Central memory CD8-positive, alpha-beta T cell (primary cell): ENCODE results near the gene TTPAL.

ENCODE experiments used
- ATAC-seq: fragments of 150-1000 bp; cut with Tn5 transposase; replicated peaks from 2 replicates; pipeline ENCODE4 v1.10.0; 2022; ENCODE audit warnings: mild to moderate bottlenecking, moderate FRiP score, moderate number of reproducible peaks; ENCODE audit not compliant: poor library complexity, severe bottlenecking; ENCODE audit errors: extremely low read depth
- DNase-seq, 2 donors: peaks; one replicate each; pipeline ENCODE4 v3.0.0; 2021; ENCODE audit warnings: low spot score in 2 of 2
- H3K27ac Mint-ChIP-seq: one replicate; pipeline ENCODE4 v1.8.0; 2022; ENCODE audit warnings: low read depth, mild to moderate bottlenecking, moderate library complexity, mixed read lengths
- H3K27me3 Mint-ChIP-seq: one replicate; pipeline ENCODE4 v1.8.0; 2022; ENCODE audit warnings: mixed read lengths
- H3K36me3 Mint-ChIP-seq: one replicate; pipeline ENCODE4 v1.8.0; 2022; ENCODE audit warnings: mild to moderate bottlenecking, moderate library complexity, mixed read lengths; ENCODE audit not compliant: insufficient read depth
- H3K4me1 Mint-ChIP-seq: one replicate; pipeline ENCODE4 v1.8.0; 2022; ENCODE audit warnings: mixed read lengths
- H3K4me3 Mint-ChIP-seq: one replicate; pipeline ENCODE4 v1.8.0; 2022; ENCODE audit warnings: mild to moderate bottlenecking, moderate library complexity, mixed read lengths
- H3K9me3 Mint-ChIP-seq: one replicate; pipeline ENCODE4 v1.8.0; 2022; ENCODE audit warnings: mixed read lengths

Gene TTPAL

GRCh38 chr20:44432618-44433577, 42.8 kb upstream of the TTPAL start:
- no peak overlapping the region for H3K4me3 Mint-ChIP-seq
- H3K9me3 Mint-ChIP-seq = no peaks in the 10 kb centered on the region

GRCh38 chr20:44433751-44434538, 41.7 kb upstream of the TTPAL start:
- no peaks in the 10 kb centered on the region for H3K4me1 Mint-ChIP-seq
- DNase-seq = no peak
- no peak overlapping the region for H3K27ac Mint-ChIP-seq
- H3K4me3 Mint-ChIP-seq = no peak overlapping the region
- H3K36me3 Mint-ChIP-seq = no peaks in the 10 kb centered on the region
- no peaks in the 10 kb centered on the region for H3K9me3 Mint-ChIP-seq
- ATAC-seq = no peak
- H3K27me3 Mint-ChIP-seq = peaks cover 18% of the 10 kb centered on the region

More at GRCh38 chr20:44432618-44433577, 42.8 kb upstream of the TTPAL start:
- Mint-ChIP-seq H3K27ac (no peak overlapping the region), H3K27me3 (peaks cover 17% of the 10 kb centered on the region), H3K36me3 (no peaks in the 10 kb centered on the region), H3K4me1 (no peaks in the 10 kb centered on the region)
- ATAC-seq (no peak), DNase-seq (no peak)

- no peak overlapping the region for H3K4me3 Mint-ChIP-seq
- DNase-seq (no peak), ATAC-seq (no peak)
- no peaks in the 10 kb centered on the region for H3K4me1 Mint-ChIP-seq
- H3K27me3 Mint-ChIP-seq = peaks cover 28% of the 10 kb centered on the region
- no peak overlapping the region for H3K27ac Mint-ChIP-seq
- H3K9me3 Mint-ChIP-seq = no peaks in the 10 kb centered on the region
- no peaks in the 10 kb centered on the region for H3K36me3 Mint-ChIP-seq
Observed at GRCh38 chr20:44435630-44436335, 39.9 kb upstream of the TTPAL start.

GRCh38 chr20:44436393-44436792, 39.3 kb upstream of the TTPAL start:
- Mint-ChIP-seq H3K27ac (no peak overlapping the region), H3K9me3 (no peaks in the 10 kb centered on the region)

GRCh38 chr20:44437497-44437896, 38.2 kb upstream of the TTPAL start:
- no peak overlapping the region for H3K27ac Mint-ChIP-seq
- DNase-seq (no peak), ATAC-seq (no peak)
- no peaks in the 10 kb centered on the region for H3K9me3 Mint-ChIP-seq
- H3K4me3 Mint-ChIP-seq = no peak overlapping the region
- no peaks in the 10 kb centered on the region for H3K36me3 Mint-ChIP-seq
- H3K4me1 Mint-ChIP-seq = no peaks in the 10 kb centered on the region
- peaks cover 32% of the 10 kb centered on the region for H3K27me3 Mint-ChIP-seq

More at GRCh38 chr20:44436393-44436792, 39.3 kb upstream of the TTPAL start:
- Mint-ChIP-seq H3K4me3 (no peak overlapping the region), H3K36me3 (no peaks in the 10 kb centered on the region), H3K4me1 (no peaks in the 10 kb centered on the region), H3K27me3 (peaks cover 32% of the 10 kb centered on the region)
- no peak for ATAC-seq
- DNase-seq = no peak

- DNase-seq (no peak), ATAC-seq (no peak)
- Mint-ChIP-seq H3K27ac (no peak overlapping the region), H3K36me3 (no peaks in the 10 kb centered on the region), H3K27me3 (peaks cover 35% of the 10 kb centered on the region), H3K4me1 (no peaks in the 10 kb centered on the region), H3K4me3 (no peak overlapping the region), H3K9me3 (no peaks in the 10 kb centered on the region)
Observed at GRCh38 chr20:44438782-44439181, 36.9 kb upstream of the TTPAL start.

GRCh38 chr20:44439318-44439717, 36.4 kb upstream of the TTPAL start:
- Mint-ChIP-seq H3K4me1 (no peaks in the 10 kb centered on the region), H3K4me3 (no peak overlapping the region), H3K36me3 (no peaks in the 10 kb centered on the region), H3K27ac (no peak overlapping the region), H3K9me3 (no peaks in the 10 kb centered on the region), H3K27me3 (peaks cover 35% of the 10 kb centered on the region)
- ATAC-seq (no peak), DNase-seq (no peak)

GRCh38 chr20:44442298-44443070, 33.2 kb upstream of the TTPAL start:
- DNase-seq = no peak
- Mint-ChIP-seq H3K36me3 (no peaks in the 10 kb centered on the region), H3K27me3 (peaks cover 46% of the 10 kb centered on the region)

GRCh38 chr20:44445742-44446710, 29.6 kb upstream of the TTPAL start:
- Mint-ChIP-seq H3K27me3 (peaks cover 28% of the 10 kb centered on the region), H3K36me3 (no peaks in the 10 kb centered on the region), H3K4me3 (no peak overlapping the region), H3K4me1 (no peaks in the 10 kb centered on the region), H3K27ac (no peak overlapping the region), H3K9me3 (no peaks in the 10 kb centered on the region)
- DNase-seq (no peak), ATAC-seq (no peak)

More at GRCh38 chr20:44442298-44443070, 33.2 kb upstream of the TTPAL start:
- Mint-ChIP-seq H3K27ac (no peak overlapping the region), H3K9me3 (no peaks in the 10 kb centered on the region), H3K4me1 (no peaks in the 10 kb centered on the region), H3K4me3 (no peak overlapping the region)
- ATAC-seq = no peak

- DNase-seq (no peak), ATAC-seq (no peak)
- Mint-ChIP-seq H3K27me3 (peaks cover 15% of the 10 kb centered on the region), H3K4me1 (no peaks in the 10 kb centered on the region), H3K27ac (no peak overlapping the region), H3K36me3 (no peaks in the 10 kb centered on the region), H3K9me3 (no peaks in the 10 kb centered on the region), H3K4me3 (no peak overlapping the region)
Observed at GRCh38 chr20:44447827-44448419, 27.8 kb upstream of the TTPAL start.
